ENCODE results near the gene BAX. TPM values are rescaled to one million over a fixed set of nuclear protein-coding genes. Genes with fewer than 3 reads are reported as not detected.
"Not testable (repeated sequence)": the region's sequence is repeated elsewhere in the genome, so short reads cannot be mapped to it uniquely, and the experiment has no call there.

The BAX gene
- polyA plus RNA-seq (2013): 66.6 TPM

DNA sequence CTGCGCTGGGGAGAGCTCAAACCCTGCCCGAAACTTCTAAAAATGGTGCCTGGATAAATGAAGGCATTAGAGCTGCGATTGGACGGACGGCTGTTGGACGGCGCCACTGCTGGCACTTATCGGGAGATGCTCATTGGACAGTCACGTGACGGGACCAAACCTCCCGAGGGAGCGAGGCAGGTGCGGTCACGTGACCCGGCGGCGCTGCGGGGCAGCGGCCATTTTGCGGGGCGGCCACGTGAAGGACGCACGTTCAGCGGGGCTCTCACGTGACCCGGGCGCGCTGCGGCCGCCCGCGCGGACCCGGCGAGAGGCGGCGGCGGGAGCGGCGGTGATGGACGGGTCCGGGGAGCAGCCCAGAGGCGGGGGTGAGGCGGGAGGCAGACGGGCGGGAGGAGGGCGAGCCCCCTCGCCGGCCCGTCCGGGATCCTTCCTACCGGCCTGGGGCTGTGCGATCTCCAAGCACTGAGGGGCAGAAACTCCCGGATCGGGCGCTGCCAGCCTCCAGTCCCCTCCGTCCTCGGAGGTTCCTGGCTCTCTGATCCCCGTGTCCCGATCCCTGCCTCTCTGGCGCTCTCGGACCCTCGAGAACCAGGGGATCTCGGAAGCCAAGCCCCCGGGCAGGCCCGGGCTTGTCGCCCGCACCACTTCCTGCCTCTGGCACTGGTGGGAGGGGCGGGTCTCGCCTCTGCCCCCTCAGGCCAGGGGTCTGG is at the start of gene BAX:
Gene BAX (plus strand): TSS at position 281 of the 713 bp plus-strand sequence. CDS start 54 bp downstream, at position 335.
- Histone ChIP-seq H3K4me1 (ENCODE audit: control extremely low read depth in 1 of 4, control insufficient read depth in 4 of 4, insufficient read depth in 4 of 4, low read length in 3 of 4) (peaks cover 0 to 19% (median 18%) of the 10 kb centered on the region in 4 experiments), H3K36me3 (ENCODE audit: control insufficient read depth in 4 of 4, insufficient read depth in 4 of 4, low read length in 3 of 4) (peaks cover 2 to 11% (median 6%) of the 10 kb centered on the region in 4 experiments), H3K4me3 (ENCODE audit: control insufficient read depth in 1 of 7, extremely low read depth in 1 of 7, insufficient read depth in 4 of 7, low read depth in 2 of 7, low read length in 6 of 7) (peak within 1 kb of the TSS; percentile 75 to 95 (median 91)), H3K27ac (ENCODE audit: insufficient read depth in 1 of 2, low read depth in 1 of 2, low read length in 2 of 2, poor library complexity in 1 of 2, severe bottlenecking in 2 of 2) (peak within 1 kb of the TSS; percentile 72 to 83), H3K9me3 (ENCODE audit: control extremely low read depth in 1 of 5, control insufficient read depth in 4 of 5, insufficient read depth in 2 of 5, low read depth in 1 of 5, low read length in 4 of 5) (no peaks in the 10 kb centered on the region), H3K27me3 (replicated peaks in 2 of 5; ENCODE audit: control insufficient read depth in 4 of 5, insufficient read depth in 5 of 5, low read length in 4 of 5) (no peaks in the 10 kb centered on the region)
- POLR2A ChIA-PET: interaction anchor here (0.6 to 1.9 kb wide), 4 partner anchors 9 to 83 kb away, joined by 3 to 8 read pairs (median 4); partner anchors contain the start of gene PPP1R15A
- peak; percentile 84 to 89 (median 86) for DNase-seq
- CTCF ChIA-PET: interaction anchor here (0.6 to 1.8 kb wide), 7 partner anchors 10 to 167 kb away, joined by 3 to 6 read pairs (median 4); partner anchors contain the start of gene FTL
- 0% methylated on average over 55 of the region's 71 CpGs for WGBS (ENCODE audit: insufficient coverage)

DNA sequence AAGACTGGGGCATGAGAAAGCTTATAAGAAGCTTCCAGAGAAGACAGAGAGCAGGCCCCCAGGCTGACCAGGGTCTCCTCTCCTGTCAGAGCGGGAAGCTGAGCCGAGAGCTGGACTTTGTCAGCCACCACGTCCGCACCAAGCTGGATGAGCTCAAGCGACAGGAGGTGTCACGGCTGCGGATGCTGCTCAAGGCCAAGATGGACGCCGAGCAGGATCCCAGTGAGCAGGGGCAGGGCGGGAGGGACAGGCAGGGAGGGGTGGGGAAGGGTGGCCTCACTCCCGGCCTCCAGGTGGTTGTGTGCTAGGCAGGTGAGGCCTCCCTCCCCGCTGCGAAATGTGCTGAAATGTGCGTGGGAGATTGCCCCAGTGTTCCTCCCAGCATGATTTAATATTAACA is 49.0 kb upstream of the BAX start:
- Histone ChIP-seq H3K27me3 (replicated peaks in 2 of 5; ENCODE audit: control insufficient read depth in 4 of 5, insufficient read depth in 5 of 5, low read length in 4 of 5) (no peaks in the 10 kb centered on the region), H3K4me1 (ENCODE audit: control extremely low read depth in 1 of 4, control insufficient read depth in 4 of 4, insufficient read depth in 4 of 4, low read length in 3 of 4) (peaks cover 0 to 13% (median 8%) of the 10 kb centered on the region in 4 experiments), H3K36me3 (ENCODE audit: control insufficient read depth in 4 of 4, insufficient read depth in 4 of 4, low read length in 3 of 4) (peaks cover 10 to 60% (median 38%) of the 10 kb centered on the region in 4 experiments), H3K9me3 (ENCODE audit: control extremely low read depth in 1 of 5, control insufficient read depth in 4 of 5, insufficient read depth in 2 of 5, low read depth in 1 of 5, low read length in 4 of 5) (no peaks in the 10 kb centered on the region), H3K4me3 (ENCODE audit: control insufficient read depth in 1 of 7, extremely low read depth in 1 of 7, insufficient read depth in 4 of 7, low read depth in 2 of 7, low read length in 6 of 7) (no peak overlapping the region), H3K27ac (ENCODE audit: insufficient read depth in 1 of 2, low read depth in 1 of 2, low read length in 2 of 2, poor library complexity in 1 of 2, severe bottlenecking in 2 of 2) (no peak overlapping the region)
- POLR2A ChIA-PET: no interaction called here
- CTCF ChIA-PET: interaction anchor here (1.2 to 1.5 kb wide), 2 partner anchors 25 to 53 kb away, joined by 3 read pairs; no protein-coding TSS in a partner anchor
- DNase-seq: no peak
- WGBS (ENCODE audit: insufficient coverage): 99% methylated on average over 10 of the region's 14 CpGs

DNA sequence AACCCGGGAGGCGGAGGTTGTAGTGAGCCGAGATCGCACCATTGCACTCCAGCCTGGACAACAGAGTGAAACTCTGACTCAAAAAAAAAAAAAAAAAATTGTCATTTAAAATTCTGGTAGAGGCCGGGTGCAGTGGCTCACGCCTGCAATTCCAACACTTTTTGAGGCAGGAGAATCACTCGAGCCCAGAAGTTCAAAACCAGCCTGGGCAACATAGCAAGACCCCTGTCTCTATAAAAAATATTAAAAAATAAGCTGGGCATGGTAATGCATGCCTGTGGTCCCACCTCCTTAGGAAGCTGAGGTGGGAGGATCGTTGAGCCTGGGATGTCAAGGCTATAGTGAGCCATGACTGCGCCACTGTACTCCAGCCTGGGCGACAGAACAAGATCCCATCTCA is 48.4 kb upstream of the BAX start:
- WGBS (ENCODE audit: insufficient coverage): 88% methylated on average over 5 of the region's 10 CpGs
- CTCF ChIA-PET: interaction anchor here (0.6 kb wide), 1 partner anchor 1141 kb away, joined by 3 read pairs; no protein-coding TSS in a partner anchor
- Histone ChIP-seq H3K9me3 (ENCODE audit: control extremely low read depth in 1 of 5, control insufficient read depth in 4 of 5, insufficient read depth in 2 of 5, low read depth in 1 of 5, low read length in 4 of 5) (no peaks in the 10 kb centered on the region), H3K4me1 (ENCODE audit: control extremely low read depth in 1 of 4, control insufficient read depth in 4 of 4, insufficient read depth in 4 of 4, low read length in 3 of 4) (peaks cover 0 to 7% (median 3%) of the 10 kb centered on the region in 4 experiments), H3K27me3 (replicated peaks in 2 of 5; ENCODE audit: control insufficient read depth in 4 of 5, insufficient read depth in 5 of 5, low read length in 4 of 5) (no peaks in the 10 kb centered on the region), H3K27ac (ENCODE audit: insufficient read depth in 1 of 2, low read depth in 1 of 2, low read length in 2 of 2, poor library complexity in 1 of 2, severe bottlenecking in 2 of 2) (no peak overlapping the region), H3K4me3 (ENCODE audit: control insufficient read depth in 1 of 7, extremely low read depth in 1 of 7, insufficient read depth in 4 of 7, low read depth in 2 of 7, low read length in 6 of 7) (no peak overlapping the region), H3K36me3 (ENCODE audit: control insufficient read depth in 4 of 4, insufficient read depth in 4 of 4, low read length in 3 of 4) (peaks cover 10 to 66% (median 44%) of the 10 kb centered on the region in 4 experiments)
- POLR2A ChIA-PET: interaction anchor here (0.6 kb wide), 1 partner anchor 58 kb away, joined by 4 read pairs; no protein-coding TSS in a partner anchor
- DNase-seq: no peak

DNA sequence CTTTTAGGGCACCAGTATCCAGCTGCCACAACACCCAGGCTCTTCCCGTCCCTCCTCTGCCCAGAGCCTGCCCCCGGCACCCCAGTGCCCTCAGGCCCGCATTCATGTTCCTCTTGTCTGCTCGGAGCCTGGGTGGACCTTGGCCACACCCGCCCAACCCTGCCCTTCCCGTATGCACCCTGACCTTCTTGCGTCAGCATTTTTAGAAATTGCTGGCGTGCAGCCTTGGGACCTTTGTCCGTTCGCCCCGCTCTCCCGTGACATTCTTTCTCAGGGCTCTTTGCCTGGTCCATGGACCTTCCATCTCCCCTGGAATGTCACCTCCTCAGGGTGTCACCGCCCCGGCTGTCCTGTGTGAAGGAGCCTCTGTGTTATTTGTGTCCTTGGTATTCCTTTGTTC is 47.0 kb upstream of the BAX start:
- no peaks in the 10 kb centered on the region for H3K9me3 ChIP-seq (ENCODE audit: control extremely low read depth in 1 of 5, control insufficient read depth in 4 of 5, insufficient read depth in 2 of 5, low read depth in 1 of 5, low read length in 4 of 5)
- ChIA-PET CTCF (no interaction called here), POLR2A (no interaction called here)
- H3K4me3 ChIP-seq (ENCODE audit: control insufficient read depth in 1 of 7, extremely low read depth in 1 of 7, insufficient read depth in 4 of 7, low read depth in 2 of 7, low read length in 6 of 7): no peak overlapping the region
- H3K27me3 ChIP-seq (replicated peaks in 2 of 5; ENCODE audit: control insufficient read depth in 4 of 5, insufficient read depth in 5 of 5, low read length in 4 of 5): no peaks in the 10 kb centered on the region
- peaks cover 6 to 77% (median 49%) of the 10 kb centered on the region in 4 experiments for H3K36me3 ChIP-seq (ENCODE audit: control insufficient read depth in 4 of 4, insufficient read depth in 4 of 4, low read length in 3 of 4)
- no peaks in the 10 kb centered on the region for H3K4me1 ChIP-seq (ENCODE audit: control extremely low read depth in 1 of 4, control insufficient read depth in 4 of 4, insufficient read depth in 4 of 4, low read length in 3 of 4)
- 98% methylated on average over 14 of the region's 14 CpGs for WGBS (ENCODE audit: insufficient coverage)
- DNase-seq: no peak
- H3K27ac ChIP-seq (ENCODE audit: insufficient read depth in 1 of 2, low read depth in 1 of 2, low read length in 2 of 2, poor library complexity in 1 of 2, severe bottlenecking in 2 of 2): no peak overlapping the region

DNA sequence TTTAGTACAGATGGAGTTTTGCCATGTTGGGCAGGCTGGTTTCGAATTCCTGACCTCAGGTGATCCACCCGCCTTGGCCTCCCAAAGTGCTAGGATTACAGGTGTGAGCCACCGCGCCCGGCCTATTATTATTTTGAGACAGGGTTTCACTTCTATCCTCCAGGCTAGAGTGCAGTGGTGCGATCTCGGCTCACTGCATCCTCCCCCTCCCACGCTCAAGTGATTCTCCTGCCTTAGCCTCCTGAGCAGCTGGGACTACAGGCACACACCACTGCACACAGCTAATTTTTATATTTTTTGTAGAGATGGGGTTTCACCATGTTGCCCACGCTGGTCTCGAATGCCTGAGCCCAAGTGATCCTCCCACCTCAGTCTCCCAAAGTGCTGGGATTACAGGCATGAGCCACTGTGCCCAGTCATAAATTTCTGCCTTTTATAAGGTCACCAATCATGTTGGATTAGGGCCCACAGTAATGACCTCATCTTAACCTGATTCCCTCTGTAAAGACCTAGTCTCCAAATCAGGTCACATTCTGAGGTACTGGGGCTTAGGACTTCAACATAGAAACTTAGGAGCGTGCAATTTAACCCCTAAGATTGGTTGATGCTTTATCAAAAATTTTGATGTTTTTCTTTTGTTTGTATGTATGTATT is 45.1 kb upstream of the BAX start:
- WGBS (ENCODE audit: insufficient coverage): 97% methylated on average over 7 of the region's 11 CpGs
- CTCF ChIA-PET: not testable (repeated sequence)

DNA sequence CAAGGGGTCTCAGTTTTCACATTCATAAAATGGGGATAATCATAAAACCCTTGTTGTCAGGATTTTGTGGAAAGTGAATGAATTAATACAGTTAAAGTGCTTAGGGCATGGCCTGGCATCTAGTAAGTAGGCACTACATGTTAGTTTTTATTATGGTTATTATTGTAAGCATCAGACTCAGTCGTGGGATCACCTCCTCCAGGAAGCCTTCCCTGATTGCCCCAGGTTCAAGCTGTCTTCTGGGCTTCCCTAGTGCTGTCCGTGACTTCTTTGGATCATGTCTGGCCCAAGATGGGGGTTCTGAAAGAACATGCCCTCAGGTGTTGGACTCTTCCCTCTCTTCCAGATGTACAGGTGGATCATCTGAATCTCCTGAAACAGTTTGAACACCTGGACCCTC is 43.9 kb upstream of the BAX start:
- Histone ChIP-seq H3K4me1 (ENCODE audit: control extremely low read depth in 1 of 4, control insufficient read depth in 4 of 4, insufficient read depth in 4 of 4, low read length in 3 of 4) (no peaks in the 10 kb centered on the region), H3K9me3 (ENCODE audit: control extremely low read depth in 1 of 5, control insufficient read depth in 4 of 5, insufficient read depth in 2 of 5, low read depth in 1 of 5, low read length in 4 of 5) (no peaks in the 10 kb centered on the region), H3K36me3 (ENCODE audit: control insufficient read depth in 4 of 4, insufficient read depth in 4 of 4, low read length in 3 of 4) (peaks cover 11 to 83% (median 53%) of the 10 kb centered on the region in 4 experiments), H3K27ac (ENCODE audit: insufficient read depth in 1 of 2, low read depth in 1 of 2, low read length in 2 of 2, poor library complexity in 1 of 2, severe bottlenecking in 2 of 2) (no peak overlapping the region), H3K27me3 (replicated peaks in 2 of 5; ENCODE audit: control insufficient read depth in 4 of 5, insufficient read depth in 5 of 5, low read length in 4 of 5) (no peaks in the 10 kb centered on the region), H3K4me3 (ENCODE audit: control insufficient read depth in 1 of 7, extremely low read depth in 1 of 7, insufficient read depth in 4 of 7, low read depth in 2 of 7, low read length in 6 of 7) (no peak overlapping the region)
- WGBS (ENCODE audit: insufficient coverage): 100% methylated on average over 1 of the region's 2 CpGs
- CTCF ChIA-PET: no interaction called here
- no peak for DNase-seq
- POLR2A ChIA-PET: no interaction called here

More for the DNA sequence above, 45.1 kb upstream of the BAX start:
- H3K4me3 ChIP-seq (ENCODE audit: control insufficient read depth in 1 of 7, extremely low read depth in 1 of 7, insufficient read depth in 4 of 7, low read depth in 2 of 7, low read length in 6 of 7); H3K9me3 ChIP-seq (ENCODE audit: control extremely low read depth in 1 of 5, control insufficient read depth in 4 of 5, insufficient read depth in 2 of 5, low read depth in 1 of 5, low read length in 4 of 5); DNase-seq; H3K4me1 ChIP-seq (ENCODE audit: control extremely low read depth in 1 of 4, control insufficient read depth in 4 of 4, insufficient read depth in 4 of 4, low read length in 3 of 4); H3K27ac ChIP-seq (ENCODE audit: insufficient read depth in 1 of 2, low read depth in 1 of 2, low read length in 2 of 2, poor library complexity in 1 of 2, severe bottlenecking in 2 of 2); POLR2A ChIA-PET; H3K27me3 ChIP-seq (replicated peaks in 2 of 5; ENCODE audit: control insufficient read depth in 4 of 5, insufficient read depth in 5 of 5, low read length in 4 of 5): not testable (repeated sequence)
- H3K36me3 ChIP-seq (ENCODE audit: control insufficient read depth in 4 of 4, insufficient read depth in 4 of 4, low read length in 3 of 4): peaks cover 11 to 89% (median 59%) of the 10 kb centered on the region in 4 experiments

Data from common myeloid progenitor, CD34-positive (primary cell).